Loucy (cell line): ENCODE data around the gene CETN1.

ENCODE experiments used
- CTCF ChIP-seq: fragments of 200-600 bp; sonication (generic); conservative IDR thresholded peaks from 2 replicates; pipeline ENCODE4 v1.5.1; 2014; ENCODE audit warnings: mild to moderate bottlenecking, antibody characterized with exemption, low read length
- EZH2phosphoT487 ChIP-seq: fragments of 200-600 bp; IDR thresholded peaks from 2 replicates; pipeline ENCODE4 v1.6.1; 2018; ENCODE audit warnings: antibody characterized with exemption, mild to moderate bottlenecking, moderate library complexity, borderline replicate concordance

GRCh38 chr18:564708-565561 is 15.2 kb upstream of the CETN1 start:
- TF ChIP-seq CTCF (no peak), EZH2phosphoT487 (no peak)
